Stimulated activated CD4-positive, alpha-beta T cell treated with anti-CD3 and anti-CD28 coated beads, Interleukin-1b, Interleukin-23, amount 100 ng/mL, for 24 hours (primary cell): ENCODE results near the gene ELP5.

Experiments
- DNase-seq, 4 experiments: peaks; one replicate each; pipeline ENCODE4 v3.0.0-alpha.2; 2020; ENCODE audit warnings: low read depth in 4 of 4, low spot score in 1 of 4

The ELP5 gene

DNA sequence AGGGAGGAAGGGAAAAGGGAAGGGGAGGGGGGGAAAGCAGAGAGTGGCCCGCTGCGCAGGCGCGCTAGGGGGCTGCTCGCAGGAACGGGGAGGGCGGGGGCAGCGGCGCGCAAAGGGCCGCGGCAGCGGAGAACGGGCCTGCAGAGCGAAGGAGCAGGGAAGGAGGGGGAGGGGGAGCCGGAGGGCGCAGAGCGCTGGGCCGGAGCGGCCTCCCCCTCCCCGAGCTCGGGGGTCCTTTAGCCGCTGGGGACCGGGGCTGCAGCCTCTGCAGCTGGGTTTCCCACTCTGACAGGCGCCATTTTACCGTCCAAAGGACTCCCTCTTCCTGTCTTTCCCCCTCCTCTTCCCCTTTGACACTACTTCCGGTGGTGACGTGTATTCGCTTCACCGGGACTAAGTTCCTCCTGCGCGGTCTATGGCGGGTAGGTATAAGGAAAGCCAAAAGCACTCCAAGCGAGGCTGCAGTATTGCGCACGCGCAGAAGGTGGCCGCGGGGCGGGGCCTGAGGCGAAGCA lies 297 bp upstream of the ELP5 start, which contains the start of gene CTDNEP1:
CTDNEP1 (minus strand) TSS at position 74 of the 515 bp plus-strand sequence. CDS start 438 bp downstream, outside the sequence.
- DNase-seq = peak; percentile 96 to 99 (median 99)

DNA sequence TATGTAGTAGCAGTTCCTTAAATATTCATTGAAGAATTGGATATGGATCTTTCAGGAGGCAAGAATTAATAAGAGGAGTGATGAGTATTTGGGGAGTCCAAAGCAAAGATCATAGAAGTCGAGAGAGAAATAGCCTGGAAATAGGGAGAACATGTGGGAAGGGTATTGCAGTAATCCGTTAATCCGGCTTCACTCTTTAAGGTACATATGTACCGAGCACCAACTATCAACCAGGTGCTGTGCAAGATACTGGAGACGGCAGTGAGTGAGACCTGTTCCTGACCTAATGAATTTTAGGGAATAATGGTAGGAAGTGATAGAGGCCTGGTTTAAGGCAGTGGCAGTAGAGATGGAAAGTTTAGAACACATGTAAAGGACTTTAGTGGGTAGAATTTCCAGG lies 1.1 kb downstream of the ELP5 start:
- no peak for DNase-seq

DNA sequence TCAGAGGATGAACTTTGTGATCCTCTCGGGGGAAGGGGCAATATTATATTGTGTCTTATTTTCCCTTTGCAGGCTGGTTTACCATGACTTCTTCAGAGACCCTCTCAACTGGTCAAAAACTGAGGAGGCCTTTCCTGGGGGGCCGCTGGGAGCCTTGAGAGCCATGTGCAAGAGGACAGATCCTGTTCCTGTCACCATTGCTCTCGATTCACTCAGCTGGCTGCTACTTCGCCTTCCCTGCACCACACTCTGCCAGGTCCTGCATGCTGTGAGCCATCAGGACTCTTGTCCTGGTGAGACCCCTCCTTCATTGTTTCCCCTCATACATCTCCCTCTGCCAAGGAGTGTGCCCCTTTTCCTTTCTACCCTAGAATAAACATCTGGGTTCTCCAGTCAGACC lies 2.5 kb downstream of the ELP5 start:
- no peak for DNase-seq

DNA sequence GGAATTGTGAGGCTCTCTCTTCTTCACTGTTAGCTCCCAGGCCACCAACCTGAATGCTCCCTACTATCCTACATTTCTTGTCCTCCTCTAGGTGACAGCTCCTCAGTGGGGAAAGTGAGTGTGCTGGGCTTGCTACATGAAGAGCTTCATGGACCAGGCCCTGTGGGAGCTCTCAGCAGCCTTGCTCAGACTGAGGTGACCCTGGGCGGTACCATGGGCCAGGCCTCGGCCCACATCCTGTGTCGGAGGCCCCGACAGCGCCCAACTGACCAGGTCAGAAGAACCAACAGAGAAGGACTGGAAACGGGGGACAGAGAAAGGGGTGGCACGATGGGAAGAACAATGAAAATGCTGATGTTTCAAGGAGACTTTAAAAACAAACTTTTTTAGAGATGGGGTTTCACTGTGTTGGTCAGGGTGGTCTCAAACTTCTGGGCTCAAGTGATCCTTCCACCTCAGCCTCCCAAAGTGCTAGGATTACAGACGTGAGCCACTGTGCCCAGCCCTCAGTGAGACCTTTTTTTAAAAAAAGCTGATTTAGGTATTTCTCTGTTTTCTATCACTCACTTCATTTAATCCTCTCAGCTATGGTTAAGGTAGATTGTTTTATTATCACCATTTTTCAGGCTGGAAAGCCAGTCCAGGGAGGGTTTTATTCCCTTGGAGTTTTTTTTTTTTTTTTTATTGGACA lies 4.9 kb downstream of the ELP5 start:
- no peak for DNase-seq

DNA sequence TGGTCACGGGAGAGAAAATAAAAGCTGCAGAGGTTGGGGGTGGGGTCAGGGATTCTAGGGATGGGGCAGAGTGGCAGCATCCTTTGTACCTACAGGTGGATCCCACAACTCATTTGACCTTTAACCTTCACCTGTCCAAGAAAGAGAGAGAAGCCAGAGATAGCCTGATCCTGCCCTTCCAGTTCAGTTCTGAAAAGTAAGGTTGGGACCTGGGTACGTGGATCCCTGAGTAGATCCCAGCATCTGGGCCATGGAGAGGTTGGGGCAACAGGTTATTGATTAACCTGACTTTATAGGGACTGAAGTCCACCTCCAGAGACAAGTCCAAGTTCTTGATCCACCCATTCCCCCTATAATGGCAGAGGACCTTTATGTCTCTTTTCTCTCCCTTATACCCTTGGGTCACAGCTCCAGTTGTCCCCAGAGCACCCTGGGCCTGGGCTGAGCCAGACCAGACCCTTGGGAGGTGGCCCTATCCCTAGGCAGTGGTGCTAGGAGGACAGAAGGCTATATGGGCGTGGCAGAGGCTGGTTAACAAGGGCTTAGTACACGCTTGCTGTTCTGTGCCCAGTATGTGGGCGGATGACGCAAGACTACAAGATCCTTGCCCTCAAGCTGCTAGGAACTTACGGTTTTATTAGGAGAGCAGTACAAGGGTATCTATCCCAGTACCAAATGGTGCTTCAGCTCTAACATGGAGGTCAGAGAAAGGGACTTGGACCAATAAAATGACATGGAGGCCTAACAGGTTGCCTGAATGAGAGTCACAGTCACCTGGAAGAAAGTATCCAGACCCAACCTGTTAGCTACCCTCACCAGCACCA lies 6.9 kb downstream of the ELP5 start:
- DNase-seq = no peak

DNA sequence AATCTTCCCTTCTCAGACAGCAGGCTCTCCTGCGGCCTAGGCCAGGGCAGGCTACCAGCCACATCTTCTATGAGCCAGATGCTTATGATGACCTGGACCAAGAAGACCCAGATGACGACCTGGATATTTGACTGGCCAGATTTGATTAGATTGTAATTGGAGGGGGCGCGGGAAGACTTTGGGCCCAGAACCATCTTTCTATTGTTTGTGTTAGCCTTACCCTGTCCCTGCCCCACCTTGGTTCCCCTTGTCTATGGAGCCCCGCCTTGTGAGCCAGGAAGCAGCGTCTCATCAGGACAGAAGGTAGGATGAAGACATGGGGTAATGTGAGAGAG lies 7.5 kb downstream of the ELP5 start:
- DNase-seq = no peak

DNA sequence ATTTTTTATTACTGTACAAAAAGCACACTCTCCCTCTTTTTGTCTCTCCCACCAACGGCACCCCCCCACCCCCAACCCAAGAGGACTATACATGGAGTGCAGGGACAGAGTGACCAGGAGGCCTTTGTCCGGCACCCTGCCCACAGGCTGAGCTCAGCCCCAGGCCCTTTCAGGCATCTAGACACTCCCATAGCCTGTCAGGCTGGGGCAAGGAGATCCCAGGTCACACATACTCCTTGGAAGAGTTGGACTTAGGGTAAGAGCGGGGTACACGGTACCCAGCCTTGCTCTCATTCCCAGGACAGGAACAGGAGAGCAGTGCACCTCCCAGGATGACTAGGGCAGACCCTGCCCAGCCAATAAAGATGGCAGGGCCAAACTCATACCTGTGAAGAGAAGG lies 8.1 kb downstream of the ELP5 start:
- no peak for DNase-seq

DNA sequence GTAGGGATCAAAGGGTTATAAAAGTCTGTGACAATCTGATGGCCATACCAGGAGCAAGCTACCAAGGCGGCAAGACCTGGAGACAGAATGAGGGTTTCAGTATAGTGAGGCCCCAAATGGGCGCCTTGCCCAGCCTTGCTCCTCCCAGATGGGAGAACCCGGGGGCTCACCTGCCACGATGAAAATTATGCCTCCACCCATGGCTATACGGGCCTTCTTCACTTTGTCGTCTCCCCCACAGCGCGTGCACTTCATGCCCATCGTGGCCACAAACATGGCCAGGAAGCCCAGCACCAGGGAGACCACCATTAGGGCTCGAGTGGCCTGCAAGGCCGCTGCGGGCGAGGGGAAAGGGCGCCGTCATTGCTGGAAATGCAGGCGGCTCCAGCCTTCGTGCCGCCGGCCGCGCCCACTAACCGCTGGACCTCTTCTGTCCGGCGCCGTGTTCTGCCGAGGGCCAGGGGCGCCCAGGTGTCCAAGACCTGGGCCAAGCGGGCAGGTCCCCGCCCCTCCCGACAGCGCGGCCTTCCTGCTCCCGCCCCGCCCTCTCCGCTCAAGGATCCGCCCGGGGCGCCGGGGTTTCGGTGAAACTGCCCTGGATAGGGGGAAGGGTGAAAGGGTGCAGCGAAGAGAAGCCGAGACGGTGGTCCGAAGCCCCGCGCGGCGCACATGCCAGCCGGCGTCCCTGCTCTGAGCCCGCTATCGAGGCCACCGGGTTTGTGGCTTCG lies 8.8 kb downstream of the ELP5 start:
- no peak for DNase-seq

DNA sequence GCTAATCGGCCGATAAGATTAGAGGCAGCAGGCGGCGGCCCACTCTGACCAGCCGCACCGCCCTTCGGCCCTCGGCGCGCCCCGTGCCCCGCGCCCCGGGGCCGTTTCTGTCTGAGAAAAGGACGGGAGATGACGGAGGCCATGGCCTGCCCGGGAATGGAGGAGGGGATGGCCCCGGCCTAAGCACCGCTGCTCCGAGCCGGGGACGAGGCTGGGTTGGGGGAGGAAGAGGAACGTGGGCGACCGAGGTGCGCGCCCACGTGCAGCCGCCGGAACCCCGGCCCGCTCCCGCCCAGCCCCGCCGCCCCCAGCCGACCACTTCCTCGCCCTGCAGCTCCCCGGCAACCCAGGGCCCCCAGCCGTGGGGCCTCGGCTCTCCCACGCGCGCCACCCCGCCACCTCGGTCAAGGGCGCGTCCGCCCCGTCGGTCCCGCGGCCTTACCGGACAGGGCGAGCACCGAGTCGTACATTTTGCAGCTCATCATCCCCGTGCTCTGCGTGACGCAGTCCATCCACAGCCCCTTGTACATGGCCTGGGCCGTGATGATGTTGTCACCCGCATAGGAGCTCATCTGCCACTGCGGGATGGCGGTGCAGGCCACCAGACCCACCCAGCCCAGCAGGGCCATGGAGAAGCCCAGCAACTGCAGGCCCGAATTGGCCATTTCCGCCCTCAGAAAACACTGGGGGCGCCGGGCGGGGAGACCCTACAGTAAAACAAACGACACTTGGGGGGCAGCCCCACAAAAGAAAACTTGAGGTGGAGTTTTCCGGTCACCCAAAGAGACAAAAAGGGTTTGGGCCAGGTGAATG lies 9.6 kb downstream of the ELP5 start:
- DNase-seq = no peak

DNA sequence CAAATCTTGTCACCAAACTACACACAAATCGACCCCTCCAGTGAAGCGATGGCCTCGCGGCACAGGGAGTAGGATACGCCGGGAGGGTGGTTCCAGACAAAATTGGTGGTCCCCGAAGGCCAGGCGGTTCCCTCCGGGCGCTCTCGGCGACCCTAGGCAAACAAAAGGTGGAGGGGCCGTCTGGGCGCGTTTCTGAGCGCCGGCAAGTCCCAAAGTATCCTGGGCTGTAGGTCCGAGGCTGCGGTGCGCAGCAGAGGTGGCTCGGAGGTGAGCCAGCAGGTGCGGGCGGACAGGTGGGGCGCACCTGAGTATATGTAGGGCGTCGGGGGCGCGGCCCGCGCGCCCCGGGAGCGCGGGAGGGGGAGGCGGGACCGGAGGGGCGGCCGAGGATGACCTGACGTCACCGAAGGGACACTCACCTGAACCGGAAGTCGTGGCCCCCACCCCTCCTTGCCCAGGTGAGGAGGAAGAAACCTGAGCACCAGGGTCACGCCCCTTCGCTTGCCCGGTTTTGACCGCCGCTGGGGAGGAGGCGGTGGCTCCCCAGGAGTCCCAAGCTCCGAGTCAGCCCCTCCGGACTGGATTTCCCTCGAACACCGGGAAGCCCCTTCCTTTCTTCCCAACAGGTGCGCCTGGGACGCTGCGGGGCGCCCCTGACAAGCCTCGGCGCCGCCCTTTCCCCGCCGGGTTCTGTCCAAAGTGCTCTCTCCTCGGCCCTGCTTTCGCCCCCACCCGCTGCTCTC lies 10.3 kb downstream of the ELP5 start, which contains the start of gene CLDN7:
CLDN7 (minus strand) TSS at position 287 of the 743 bp plus-strand sequence. CDS start 435 bp downstream, outside the sequence.
- DNase-seq = no peak

DNA sequence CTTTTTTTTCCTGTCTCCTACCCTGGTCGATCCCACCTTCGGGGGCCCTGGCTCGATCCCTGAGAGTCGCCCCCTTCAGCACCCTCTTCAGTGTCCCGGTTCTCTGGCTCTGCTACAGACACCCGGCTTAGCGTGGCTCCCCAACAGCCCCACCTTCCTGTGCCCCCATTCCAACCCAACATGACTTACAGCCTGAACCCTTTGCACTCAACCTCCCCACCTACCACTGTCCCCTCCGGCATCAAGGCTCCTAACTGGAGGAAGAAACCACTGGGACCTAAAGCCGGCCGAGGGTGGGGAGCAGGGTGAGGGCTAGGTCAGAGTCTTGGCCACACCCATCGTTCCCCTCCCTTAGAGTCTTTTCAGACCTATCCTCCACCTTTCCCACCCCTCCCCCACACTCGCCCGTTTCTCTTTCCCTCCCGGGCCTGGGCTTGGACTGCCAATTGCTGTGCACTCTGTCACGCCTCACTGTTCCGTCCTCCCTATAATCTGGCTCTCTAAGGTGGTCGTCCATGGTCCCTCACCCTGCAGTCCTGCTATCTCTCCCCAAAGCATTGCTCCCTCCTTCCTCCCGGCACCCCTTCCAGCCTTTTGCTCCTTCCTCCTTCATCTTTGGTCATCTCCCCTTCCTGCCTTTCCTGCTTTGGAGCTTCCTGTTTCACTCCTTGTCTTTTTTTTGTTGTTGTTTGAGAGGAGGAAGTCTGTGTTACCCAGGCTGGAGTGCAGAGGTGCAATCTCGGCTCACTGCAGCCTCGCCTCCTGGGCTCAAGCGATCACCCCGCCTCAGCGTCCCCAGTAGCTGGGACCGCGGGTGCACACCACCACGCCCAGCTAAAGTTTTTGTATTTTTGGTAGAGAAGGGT lies 11.2 kb downstream of the ELP5 start:
- no peak for DNase-seq

DNA sequence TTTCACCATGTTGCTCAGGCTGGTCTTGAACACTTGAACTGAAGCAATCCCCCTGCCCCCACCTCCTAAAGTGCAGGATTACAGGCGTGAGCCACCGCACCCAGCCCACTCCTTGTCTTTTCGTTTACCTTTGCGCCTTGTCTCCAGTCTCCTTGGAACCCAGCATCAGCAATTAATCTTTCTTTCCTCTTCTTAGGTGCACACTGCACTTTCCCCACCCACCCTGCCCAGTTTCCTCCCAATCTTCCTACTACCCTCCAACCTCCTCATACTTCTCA lies 11.7 kb downstream of the ELP5 start:
- DNase-seq = no peak

DNA sequence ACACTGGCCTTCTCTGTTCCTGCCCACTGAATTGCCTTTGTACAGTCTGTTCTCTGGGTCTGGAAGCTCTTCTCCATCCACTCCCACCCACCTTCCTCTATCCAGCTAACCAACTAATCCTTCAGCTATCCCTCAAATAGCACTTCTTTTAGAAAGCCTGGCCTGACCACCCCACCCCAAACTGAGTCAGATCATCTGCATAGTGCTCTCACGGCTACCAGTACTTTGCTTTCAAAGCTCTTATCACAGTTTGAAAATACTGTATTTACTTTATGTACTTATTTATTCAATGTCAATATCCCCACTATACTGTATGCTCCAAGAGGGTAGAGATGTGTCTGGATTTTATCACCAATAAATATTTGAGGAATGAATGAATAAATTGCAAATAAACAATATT lies 14.8 kb downstream of the ELP5 start:
- no peak for DNase-seq

DNA sequence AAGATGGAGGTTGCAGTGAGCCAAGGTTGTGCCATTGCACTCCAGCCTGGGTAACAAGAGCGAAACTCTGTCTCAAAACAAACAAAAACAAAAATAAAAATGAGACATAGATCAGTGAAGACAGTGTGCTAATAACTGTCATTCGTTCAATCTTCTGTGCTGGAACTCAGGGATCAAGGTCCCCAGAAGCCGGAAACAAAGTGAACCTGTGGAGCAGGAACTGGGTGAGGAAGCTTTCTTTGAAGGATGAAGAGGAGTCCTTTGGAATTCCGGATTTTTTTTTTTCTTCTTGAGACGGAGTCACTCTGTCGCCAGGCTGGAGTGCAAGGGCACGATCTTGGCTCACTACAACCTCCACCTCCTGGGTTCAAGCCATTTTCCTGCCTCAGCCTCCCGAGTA lies 27.4 kb downstream of the ELP5 start:
- no peak for DNase-seq

DNA sequence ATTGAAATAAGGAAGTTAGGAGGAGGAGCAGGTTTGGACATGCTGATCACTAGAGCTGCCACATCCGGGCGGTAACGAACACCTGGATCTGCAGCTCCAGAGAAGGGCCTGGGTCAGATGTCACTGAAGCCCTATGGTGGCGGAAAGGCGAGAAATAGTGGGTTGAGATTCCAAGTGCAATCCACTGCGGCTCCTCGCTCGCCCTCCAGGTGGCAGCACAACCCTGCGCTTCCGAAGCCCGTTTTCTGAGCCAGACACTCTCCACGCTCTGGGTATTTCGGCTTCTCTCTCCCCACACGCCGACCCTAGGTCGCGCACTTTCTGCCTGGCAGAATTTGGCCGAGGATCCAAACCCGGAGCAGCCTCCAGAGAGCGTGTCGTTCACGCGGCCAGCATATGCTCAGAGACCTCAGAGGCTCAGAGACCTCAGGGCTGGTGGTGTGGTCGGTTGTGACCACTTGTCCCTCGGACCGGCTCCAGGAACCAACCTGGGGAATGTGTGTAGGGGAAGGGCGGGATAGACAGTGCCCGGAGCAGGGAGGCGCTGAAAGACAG lies 28.6 kb downstream of the ELP5 start:
- DNase-seq = peak; percentile 74 to 79 (median 76)

DNA sequence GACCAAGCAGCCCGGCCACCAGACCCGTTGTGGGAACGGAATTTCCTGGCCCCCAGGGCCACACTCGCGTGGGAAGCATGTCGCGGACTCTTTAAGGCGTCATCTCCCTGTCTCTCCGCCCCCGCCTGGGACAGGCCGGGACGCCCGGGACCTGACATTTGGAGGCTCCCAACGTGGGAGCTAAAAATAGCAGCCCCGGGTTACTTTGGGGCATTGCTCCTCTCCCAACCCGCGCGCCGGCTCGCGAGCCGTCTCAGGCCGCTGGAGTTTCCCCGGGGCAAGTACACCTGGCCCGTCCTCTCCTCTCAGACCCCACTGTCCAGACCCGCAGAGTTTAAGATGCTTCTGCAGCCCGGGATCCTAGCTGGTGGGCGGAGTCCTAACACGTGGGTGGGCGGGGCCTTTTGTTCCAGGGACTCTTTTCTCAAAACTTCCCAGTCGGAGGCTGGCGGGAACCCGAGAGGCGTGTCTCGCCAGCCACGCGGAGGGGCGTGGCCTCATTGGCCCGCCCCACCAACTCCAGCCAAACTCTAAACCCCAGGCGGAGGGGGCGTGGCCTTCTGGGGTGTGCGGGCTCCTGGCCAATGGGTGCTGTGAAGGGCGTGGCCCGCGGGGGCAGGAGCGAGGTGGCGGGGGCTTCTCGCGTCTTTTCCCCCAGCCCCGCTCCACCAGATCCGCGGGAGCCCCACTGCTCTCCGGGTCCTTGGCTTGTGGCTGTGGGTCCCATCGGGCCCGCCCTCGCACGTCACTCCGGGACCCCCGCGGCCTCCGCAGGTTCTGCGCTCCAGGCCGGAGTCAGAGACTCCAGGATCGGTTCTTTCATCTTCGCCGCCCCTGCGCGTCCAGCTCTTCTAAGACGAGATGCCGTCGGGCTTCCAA lies 29.3 kb downstream of the ELP5 start, which contains the start of gene SLC2A4:
SLC2A4 (plus strand) TSS at position 645 of the 879 bp plus-strand sequence; CDS start at position 862, 217 bp downstream.
- DNase-seq = peak; percentile 69 to 95 (median 87)

DNA sequence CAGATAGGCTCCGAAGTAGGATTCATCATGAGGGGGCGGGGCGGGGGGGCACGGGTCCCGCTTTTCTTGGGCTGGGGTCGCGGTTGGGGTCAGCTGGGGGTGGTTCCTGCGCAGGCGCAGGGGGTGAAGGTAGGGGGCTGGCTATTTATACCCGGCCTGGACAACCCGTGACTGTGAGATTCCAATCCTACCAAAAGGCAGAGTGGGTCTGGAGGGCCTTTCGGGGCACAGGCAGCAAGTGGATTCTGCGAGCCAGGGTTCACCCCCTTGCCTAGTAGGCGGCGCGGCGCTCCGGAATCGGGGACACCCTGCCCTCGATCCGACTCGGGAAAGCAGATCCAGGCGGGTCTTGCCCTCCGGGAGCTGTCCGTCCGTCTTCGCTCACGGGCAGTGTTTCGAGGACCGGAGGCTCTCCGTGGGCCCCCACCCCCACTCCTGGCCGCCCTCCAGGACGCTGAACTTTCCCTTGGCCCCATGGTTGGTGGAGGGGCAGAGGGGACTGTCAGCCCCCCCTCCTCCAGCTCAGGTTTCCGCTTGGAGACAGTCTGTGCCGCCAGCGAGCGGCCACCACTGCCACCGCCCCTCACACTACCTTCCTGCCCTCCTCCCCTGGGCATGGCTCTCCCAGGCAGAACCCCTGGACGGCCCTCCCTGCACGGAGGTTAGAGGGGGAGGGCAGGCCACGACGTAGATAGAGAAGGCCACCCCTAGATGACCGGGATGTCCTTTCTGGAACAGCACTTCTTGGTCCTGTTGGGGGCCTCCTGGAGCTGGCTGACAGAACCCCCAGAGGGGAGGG lies 30.1 kb downstream of the ELP5 start:
- DNase-seq = no peak
